ENCODE results near the gene GSC2.

- TF ChIP-seq YY1 (IDR thresholded peaks at IDR 0.05; ENCODE audit: insufficient read depth, insufficient read length) (no peak), ZNF274 (IDR thresholded peaks at IDR 0.05; ENCODE audit: low read depth, low read length) (no peak)
These were observed 1.6 kb downstream of the GSC2 start for GRCh38 chr22:19148417-19149046.

Measured in NT2/D1 (cell line).